ENCODE measurements around the gene PDIA6.

The PDIA6 gene

GRCh38 chr2:10831400-10831985 lies 18.9 kb upstream of the PDIA6 start (continued):
- TF ChIP-seq ZNF70 (CRISPR knock-in tag; IDR thresholded peaks at IDR 0.05) = no peak
- no peak for TF ChIP-seq ZNF565 (CRISPR knock-in tag; conservative IDR thresholded peaks at IDR 0.05; ENCODE audit: low read depth)
- no peak for TF ChIP-seq BACH2 (CRISPR knock-in tag; IDR thresholded peaks at IDR 0.05; ENCODE audit: borderline replicate concordance)
- TF ChIP-seq TSHZ2 (CRISPR knock-in tag; IDR thresholded peaks at IDR 0.05) = no peak
- no peak for TF ChIP-seq RARB (CRISPR knock-in tag; IDR thresholded peaks at IDR 0.05)
- TF ChIP-seq TOX (CRISPR knock-in tag; IDR thresholded peaks at IDR 0.05; ENCODE audit: borderline replicate concordance) = no peak
- TF ChIP-seq PPARA (CRISPR knock-in tag; IDR thresholded peaks at IDR 0.05; ENCODE audit: borderline replicate concordance) = no peak
- TF ChIP-seq ZNF8 (CRISPR knock-in tag; IDR thresholded peaks at IDR 0.05) = no peak
- no peak for TF ChIP-seq ZC3H10 (CRISPR knock-in tag; IDR thresholded peaks at IDR 0.05)

- ATAC-seq = no peak
Measured at GRCh38 chr2:10830641-10831399, 18.2 kb upstream of the PDIA6 start.

GRCh38 chr2:10830203-10830602 lies 17.6 kb upstream of the PDIA6 start:
- ATAC-seq = no peak
- no peak for TF ChIP-seq ESRRG (CRISPR knock-in tag; IDR thresholded peaks at IDR 0.05)

More at GRCh38 chr2:10830641-10831399, 18.2 kb upstream of the PDIA6 start:
- no peak for TF ChIP-seq PPARA (CRISPR knock-in tag; IDR thresholded peaks at IDR 0.05; ENCODE audit: borderline replicate concordance)
- no peak for TF ChIP-seq ZFP30 (CRISPR knock-in tag; IDR thresholded peaks at IDR 0.05)
- TF ChIP-seq RARB (CRISPR knock-in tag; IDR thresholded peaks at IDR 0.05) = no peak
- no peak for TF ChIP-seq ARNTL (CRISPR knock-in tag; IDR thresholded peaks at IDR 0.05; ENCODE audit: borderline replicate concordance, low read depth)
- no peak for TF ChIP-seq OSR1 (CRISPR knock-in tag; IDR thresholded peaks at IDR 0.05)
- no peak for TF ChIP-seq ZNF8 (CRISPR knock-in tag; IDR thresholded peaks at IDR 0.05)
- no peak for TF ChIP-seq ZC3H10 (CRISPR knock-in tag; IDR thresholded peaks at IDR 0.05)
- no peak for TF ChIP-seq ISL1 (CRISPR knock-in tag; IDR thresholded peaks at IDR 0.05)
- no peak for TF ChIP-seq CSDC2 (CRISPR knock-in tag; IDR thresholded peaks at IDR 0.05)
- TF ChIP-seq ZNF565 (CRISPR knock-in tag; conservative IDR thresholded peaks at IDR 0.05; ENCODE audit: low read depth) = no peak
- no peak for TF ChIP-seq BACH2 (CRISPR knock-in tag; IDR thresholded peaks at IDR 0.05; ENCODE audit: borderline replicate concordance)
- TF ChIP-seq, protein P1, sequence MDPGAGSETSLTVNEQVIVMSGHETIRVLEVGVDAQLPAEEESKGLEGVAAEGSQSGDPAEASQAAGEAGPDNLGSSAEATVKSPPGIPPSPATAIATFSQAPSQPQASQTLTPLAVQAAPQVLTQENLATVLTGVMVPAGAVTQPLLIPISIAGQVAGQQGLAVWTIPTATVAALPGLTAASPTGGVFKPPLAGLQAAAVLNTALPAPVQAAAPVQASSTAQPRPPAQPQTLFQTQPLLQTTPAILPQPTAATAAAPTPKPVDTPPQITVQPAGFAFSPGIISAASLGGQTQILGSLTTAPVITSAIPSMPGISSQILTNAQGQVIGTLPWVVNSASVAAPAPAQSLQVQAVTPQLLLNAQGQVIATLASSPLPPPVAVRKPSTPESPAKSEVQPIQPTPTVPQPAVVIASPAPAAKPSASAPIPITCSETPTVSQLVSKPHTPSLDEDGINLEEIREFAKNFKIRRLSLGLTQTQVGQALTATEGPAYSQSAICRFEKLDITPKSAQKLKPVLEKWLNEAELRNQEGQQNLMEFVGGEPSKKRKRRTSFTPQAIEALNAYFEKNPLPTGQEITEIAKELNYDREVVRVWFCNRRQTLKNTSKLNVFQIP (CRISPR knock-in tag; IDR thresholded peaks at IDR 0.05; ENCODE audit: borderline replicate concordance, low read depth) = no peak
- TF ChIP-seq ESRRG (CRISPR knock-in tag; IDR thresholded peaks at IDR 0.05) = no peak
- TF ChIP-seq TSHZ2 (CRISPR knock-in tag; IDR thresholded peaks at IDR 0.05) = no peak

GRCh38 chr2:10829299-10829698 lies 16.7 kb upstream of the PDIA6 start:
- no peak for ATAC-seq

More at GRCh38 chr2:10829299-10829698, 16.7 kb upstream of the PDIA6 start:
- TF ChIP-seq CREB5 (CRISPR knock-in tag; IDR thresholded peaks at IDR 0.05; ENCODE audit: low read depth) = no peak
- no peak for TF ChIP-seq RARB (CRISPR knock-in tag; IDR thresholded peaks at IDR 0.05)
- no peak for TF ChIP-seq ZFP30 (CRISPR knock-in tag; IDR thresholded peaks at IDR 0.05)
- TF ChIP-seq ISL1 (CRISPR knock-in tag; IDR thresholded peaks at IDR 0.05) = no peak
- TF ChIP-seq BACH2 (CRISPR knock-in tag; IDR thresholded peaks at IDR 0.05; ENCODE audit: borderline replicate concordance) = no peak
- no peak for TF ChIP-seq OSR1 (CRISPR knock-in tag; IDR thresholded peaks at IDR 0.05)
- no peak for TF ChIP-seq ZNF70 (CRISPR knock-in tag; IDR thresholded peaks at IDR 0.05)
- no peak for TF ChIP-seq TOX (CRISPR knock-in tag; IDR thresholded peaks at IDR 0.05; ENCODE audit: borderline replicate concordance)

All from SK-N-SH treated with all-trans-retinoic acid at 6 μM for 48 hours (cell line).